HepG2 (cell line): ENCODE measurements around the gene ASF1B. TPM values are rescaled to one million over a fixed set of nuclear protein-coding genes. Genes with fewer than 3 reads are reported as not detected.

Experiments used
- AGO1 ChIP-seq: fragments of 200-400 bp; formaldehyde crosslinking; IDR thresholded peaks from 2 replicates; pipeline ENCODE4 v1.6.1; 2017; ENCODE audit warnings: mild to moderate bottlenecking, low read depth, low read length, moderate library complexity; ENCODE audit not compliant: poor library complexity, severe bottlenecking
- ATF6 ChIP-seq: sonication (generic); formaldehyde crosslinking; conservative IDR thresholded peaks from 2 replicates; pipeline ENCODE4 v1.4.0; 2020; ENCODE audit warnings: missing genetic modification reagents
- ETV5 ChIP-seq: IDR thresholded peaks from 2 replicates; pipeline ENCODE4 v1.6.1; 2018; ENCODE audit warnings: missing biosample characterization, missing genetic modification reagents, inconsistent platforms, borderline replicate concordance
- HMGXB3 ChIP-seq: sonication (generic); formaldehyde crosslinking; IDR thresholded peaks from 2 replicates; pipeline ENCODE4 v1.4.0; 2020; ENCODE audit warnings: missing genetic modification reagents, borderline replicate concordance
- NRL ChIP-seq: sonication (generic); formaldehyde crosslinking; IDR thresholded peaks from 2 replicates; pipeline ENCODE4 v1.5.0; 2020; ENCODE audit warnings: missing genetic modification reagents, mild to moderate bottlenecking, moderate library complexity, borderline replicate concordance
- RBFOX2 ChIP-seq: fragments of 200-400 bp; formaldehyde crosslinking; IDR thresholded peaks from 2 replicates; pipeline ENCODE4 v1.6.1; 2017; ENCODE audit warnings: low read depth, mild to moderate bottlenecking, low read length
- SIX4 ChIP-seq: sonication (generic); formaldehyde crosslinking; IDR thresholded peaks from 2 replicates; pipeline ENCODE4 v1.4.0; 2020; ENCODE audit warnings: missing genetic modification reagents
- ZNF484 ChIP-seq: sonication (generic); formaldehyde crosslinking; IDR thresholded peaks from 2 replicates; pipeline ENCODE4 v1.5.1; 2020; ENCODE audit warnings: mild to moderate bottlenecking, low read depth, missing genetic modification reagents, borderline replicate concordance
- ZNF609 ChIP-seq: sonication (generic); formaldehyde crosslinking; IDR thresholded peaks from 2 replicates; pipeline ENCODE4 v1.4.0; 2020; ENCODE audit warnings: mild to moderate bottlenecking, missing genetic modification reagents, borderline replicate concordance
- ZNF678 ChIP-seq: sonication (generic); formaldehyde crosslinking; IDR thresholded peaks from 2 replicates; pipeline ENCODE4 v1.4.0; 2020; ENCODE audit warnings: mild to moderate bottlenecking, missing genetic modification reagents
- polyA plus RNA-seq, 8 experiments: library from polyadenylated mRNA; depleted of rRNA in 3 of 8; stranded (reverse) in 7 of 8; unstranded in 1 of 8; fragments of >200 nt; fragmentation: Illumina TruSeq in 4 of 8; extraction: Trizol in 4 of 8; gene quantifications; 2 replicates each; pipeline versions ENCODE4 v1.2.1 to v1.2.3, GENCODE V29; 2011 to 2016; ENCODE audit warnings: low read depth in 4 of 8, missing spikeins in 1 of 8, mixed read lengths in 1 of 8; ENCODE audit not compliant: insufficient read depth in 1 of 8
- total RNA-seq, 5 experiments: library from RNA; depleted of rRNA; stranded (reverse); fragments of >200 nt; fragmentation: Illumina TruSeq; extraction: Trizol; gene quantifications; 2 replicates each; pipeline ENCODE4 v1.2.3, GENCODE V29; 2016; ENCODE audit warnings: low read depth in 1 of 5

The ASF1B gene
- total and polyA plus RNA-seq, 2 of the 13 experiments (the other 11 are each of a cell fraction or from before 2014, with no cell fraction given): 18.2 to 24.8 TPM

- no peak for TF ChIP-seq ZNF609 (CRISPR knock-in tag)
- no peak for TF ChIP-seq HMGXB3 (CRISPR knock-in tag)
- 0 out of 2 replicates have a peak, but pooled peaks have one; percentile 1 for TF ChIP-seq SIX4 (CRISPR knock-in tag)
- TF ChIP-seq RBFOX2: peak; percentile 86
- no peak; the same call in 1 of the 2 replicates for TF ChIP-seq ZNF484
- TF ChIP-seq ZNF678 (CRISPR knock-in tag): no peak
- no peak for TF ChIP-seq ATF6 (CRISPR knock-in tag)
- 0 out of 2 replicates have a peak, but pooled peaks have one; percentile 10 for TF ChIP-seq NRL (CRISPR knock-in tag)
- peak; percentile 18 for TF ChIP-seq AGO1
- TF ChIP-seq ETV5 (CRISPR knock-in tag): peak; percentile 29; the same call in 1 of the 2 replicates
Measured at GRCh38 chr19:14135985-14136508, 342 bp downstream of the ASF1B start (continued).
